GM12873 (cell line): Measurements from ENCODE around the gene SSNA1.
A peak's percentile ranks its signal among the peaks of the same experiment; 100 is the strongest.

Experiments used
- CTCF ChIP-seq: IDR thresholded peaks from 2 replicates; pipeline ENCODE4 v1.5.1; 2012; ENCODE audit warnings: low read depth, mild to moderate bottlenecking, moderate library complexity, low read length, control low read depth; ENCODE audit not compliant: insufficient read depth; ENCODE audit errors: missing control alignments

The SSNA1 gene

GRCh38 chr9:137188490-137189296 is at the start of gene SSNA1, which contains the start of gene ANAPC2:
Gene SSNA1 (plus strand): TSS chr9:137188676. CDS start chr9:137188727, 51 bp downstream.
Gene ANAPC2 (minus strand): TSS chr9:137188560. CDS start chr9:137188532, 28 bp downstream.
- peak; percentile 53 for TF ChIP-seq CTCF

- no peak for TF ChIP-seq CTCF
These were observed 49.6 kb upstream of the SSNA1 start, which contains the start of gene GRIN1 for GRCh38 chr9:137138722-137139467. Gene GRIN1 (plus strand): TSS chr9:137139154. CDS start chr9:137139487, 333 bp downstream.

- no peak for TF ChIP-seq CTCF
These were observed 48.9 kb upstream of the SSNA1 start for GRCh38 chr9:137139468-137140150.

GRCh38 chr9:137140151-137141012 is 48.1 kb upstream of the SSNA1 start:
- no peak for TF ChIP-seq CTCF

GRCh38 chr9:137141050-137141810 is 47.2 kb upstream of the SSNA1 start:
- no peak for TF ChIP-seq CTCF
